NB4 (cell line): Measurements from ENCODE around the gene DSE.

ENCODE experiments used
- DNase-seq: peaks from one replicate; pipeline ENCODE4 v3.0.0; 2010; ENCODE audit warnings: low read depth
- H3K4me3 ChIP-seq: one replicate; pipeline ENCODE4 v1.5.1; 2011; ENCODE audit warnings: mild to moderate bottlenecking, low read depth, low read length, moderate library complexity
- MYC ChIP-seq: IDR thresholded peaks from 2 replicates; pipeline ENCODE4 v1.6.1; 2011; ENCODE audit warnings: low read depth, low read length
- POLR2A ChIP-seq: IDR thresholded peaks from 2 replicates; pipeline ENCODE4 v1.6.1; 2011; ENCODE audit warnings: mild to moderate bottlenecking; ENCODE audit not compliant: insufficient read length; ENCODE audit errors: extremely low read depth
- TF ChIP-seq, protein P1 (sequence below): IDR thresholded peaks from one replicate; pipeline ENCODE4 v1.5.1; 2012; ENCODE audit warnings: low read depth, low read length
- TF ChIP-seq, protein P2 (sequence below): IDR thresholded peaks from 2 replicates; pipeline ENCODE4 v1.6.1; 2011; ENCODE audit warnings: low read depth, low read length

The DSE gene

DNA sequence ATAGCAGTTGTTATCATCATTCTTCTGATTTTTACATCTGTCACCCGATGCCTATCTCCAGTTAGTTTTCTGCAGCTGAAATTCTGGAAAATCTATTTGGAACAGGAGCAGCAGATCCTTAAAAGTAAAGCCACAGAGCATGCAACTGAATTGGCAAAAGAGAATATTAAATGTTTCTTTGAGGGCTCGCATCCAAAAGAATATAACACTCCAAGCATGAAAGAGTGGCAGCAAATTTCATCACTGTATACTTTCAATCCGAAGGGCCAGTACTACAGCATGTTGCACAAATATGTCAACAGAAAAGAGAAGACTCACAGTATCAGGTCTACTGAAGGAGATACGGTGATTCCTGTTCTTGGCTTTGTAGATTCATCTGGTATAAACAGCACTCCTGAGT, 92.6 kb downstream of the DSE start:
- H3K4me3 ChIP-seq, result no peak overlapping the region
- no peak for DNase-seq
- TF ChIP-seq MYC, result no peak
- TF ChIP-seq, protein P1, sequence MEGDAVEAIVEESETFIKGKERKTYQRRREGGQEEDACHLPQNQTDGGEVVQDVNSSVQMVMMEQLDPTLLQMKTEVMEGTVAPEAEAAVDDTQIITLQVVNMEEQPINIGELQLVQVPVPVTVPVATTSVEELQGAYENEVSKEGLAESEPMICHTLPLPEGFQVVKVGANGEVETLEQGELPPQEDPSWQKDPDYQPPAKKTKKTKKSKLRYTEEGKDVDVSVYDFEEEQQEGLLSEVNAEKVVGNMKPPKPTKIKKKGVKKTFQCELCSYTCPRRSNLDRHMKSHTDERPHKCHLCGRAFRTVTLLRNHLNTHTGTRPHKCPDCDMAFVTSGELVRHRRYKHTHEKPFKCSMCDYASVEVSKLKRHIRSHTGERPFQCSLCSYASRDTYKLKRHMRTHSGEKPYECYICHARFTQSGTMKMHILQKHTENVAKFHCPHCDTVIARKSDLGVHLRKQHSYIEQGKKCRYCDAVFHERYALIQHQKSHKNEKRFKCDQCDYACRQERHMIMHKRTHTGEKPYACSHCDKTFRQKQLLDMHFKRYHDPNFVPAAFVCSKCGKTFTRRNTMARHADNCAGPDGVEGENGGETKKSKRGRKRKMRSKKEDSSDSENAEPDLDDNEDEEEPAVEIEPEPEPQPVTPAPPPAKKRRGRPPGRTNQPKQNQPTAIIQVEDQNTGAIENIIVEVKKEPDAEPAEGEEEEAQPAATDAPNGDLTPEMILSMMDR, result no peak
- TF ChIP-seq, protein P2, sequence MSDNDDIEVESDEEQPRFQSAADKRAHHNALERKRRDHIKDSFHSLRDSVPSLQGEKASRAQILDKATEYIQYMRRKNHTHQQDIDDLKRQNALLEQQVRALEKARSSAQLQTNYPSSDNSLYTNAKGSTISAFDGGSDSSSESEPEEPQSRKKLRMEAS, result no peak

DNA sequence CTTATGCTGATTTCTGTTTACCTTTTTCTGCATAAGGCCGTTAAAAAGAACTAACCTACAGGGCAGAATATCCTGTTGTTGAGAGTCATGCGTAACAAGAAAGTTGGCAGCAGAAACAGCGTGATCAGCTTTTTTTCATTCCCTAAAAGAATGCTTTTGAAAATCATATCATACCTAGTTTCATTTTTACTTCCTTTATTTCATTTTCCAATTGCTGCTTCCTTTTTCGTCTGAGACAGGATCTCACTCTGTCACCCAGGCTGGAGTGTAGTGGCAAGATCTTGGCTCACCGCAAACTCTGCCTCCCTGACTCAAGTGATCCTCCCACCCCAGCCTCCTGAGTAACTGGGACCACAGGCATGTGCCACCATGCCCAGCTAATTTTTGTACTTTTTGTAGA, 94.5 kb downstream of the DSE start:
- H3K4me3 ChIP-seq, result peak overlapping the region; percentile 19
- DNase-seq, result peak; percentile 69
- no peak for TF ChIP-seq POLR2A
- TF ChIP-seq, protein P2, result no peak
- no peak for TF ChIP-seq MYC
- TF ChIP-seq, protein P1, result no peak

DNA sequence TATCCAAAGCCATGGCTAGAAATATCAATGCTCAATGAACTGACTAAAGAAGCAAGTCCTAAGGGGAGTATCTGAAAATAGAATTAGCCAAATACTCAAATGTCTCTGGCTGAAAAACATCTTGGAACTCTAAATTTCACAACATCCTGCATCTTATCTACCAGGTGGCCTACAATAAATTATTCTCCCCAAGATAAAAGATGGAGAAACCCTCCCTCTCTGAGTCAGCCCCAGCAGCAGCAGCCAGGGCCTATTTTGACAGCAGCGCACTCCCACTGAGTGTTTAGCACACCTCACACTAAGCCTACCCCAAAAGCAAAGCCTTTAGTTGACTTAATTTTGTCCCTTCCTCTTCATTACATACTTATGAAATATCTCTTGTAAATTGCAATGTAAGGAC, 96.3 kb downstream of the DSE start:
- no peak overlapping the region for H3K4me3 ChIP-seq
- no peak for TF ChIP-seq POLR2A
- TF ChIP-seq, protein P2, result no peak
- TF ChIP-seq MYC, result no peak
- TF ChIP-seq, protein P1, result no peak
- no peak for DNase-seq

DNA sequence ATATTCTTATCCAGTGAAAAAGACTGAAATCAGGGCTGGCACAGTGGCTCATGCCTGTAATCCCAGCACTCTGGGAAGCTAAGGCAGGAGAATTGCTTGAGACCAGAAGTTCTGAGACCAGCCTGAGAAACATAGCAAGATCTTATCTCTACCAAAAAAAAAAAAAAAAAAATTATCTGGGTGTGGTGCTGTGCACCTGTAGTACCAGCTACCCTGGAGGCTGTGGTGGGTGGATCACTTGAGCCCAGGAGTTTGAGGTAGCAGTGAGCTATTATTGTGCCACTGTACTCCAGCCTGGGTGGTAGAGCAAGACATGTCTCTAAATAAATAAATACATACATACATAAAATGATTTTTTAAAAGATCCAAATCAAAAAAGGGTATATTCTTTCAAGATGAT, 96.8 kb downstream of the DSE start:
- DNase-seq, result no peak
- TF ChIP-seq POLR2A, result no peak
- no peak for TF ChIP-seq MYC
- TF ChIP-seq, protein P2, result no peak
- TF ChIP-seq, protein P1, result no peak
- H3K4me3 ChIP-seq, result no peak overlapping the region

DNA sequence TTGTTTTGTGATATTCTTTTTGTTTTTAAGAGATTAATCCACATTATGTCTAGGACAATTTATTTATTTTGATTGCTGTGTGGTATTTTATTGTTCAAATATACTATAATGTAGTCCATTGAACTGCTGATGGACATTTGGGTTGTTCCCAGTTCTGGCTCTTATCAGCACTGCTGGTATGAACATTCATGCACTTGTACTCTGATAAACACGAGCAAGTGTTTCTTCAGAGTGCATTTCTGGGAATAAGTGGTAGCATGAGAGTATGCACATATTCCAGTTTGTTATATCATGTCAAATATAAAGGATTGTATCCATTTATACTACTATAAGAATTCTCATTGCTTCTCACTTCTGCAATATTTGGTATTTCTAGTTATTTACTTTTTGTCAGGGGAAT, 97.5 kb downstream of the DSE start:
- TF ChIP-seq POLR2A, result no peak
- TF ChIP-seq, protein P2, result no peak
- TF ChIP-seq MYC, result no peak
- TF ChIP-seq, protein P1, result no peak
- DNase-seq, result no peak
- H3K4me3 ChIP-seq, result no peak overlapping the region

DNA sequence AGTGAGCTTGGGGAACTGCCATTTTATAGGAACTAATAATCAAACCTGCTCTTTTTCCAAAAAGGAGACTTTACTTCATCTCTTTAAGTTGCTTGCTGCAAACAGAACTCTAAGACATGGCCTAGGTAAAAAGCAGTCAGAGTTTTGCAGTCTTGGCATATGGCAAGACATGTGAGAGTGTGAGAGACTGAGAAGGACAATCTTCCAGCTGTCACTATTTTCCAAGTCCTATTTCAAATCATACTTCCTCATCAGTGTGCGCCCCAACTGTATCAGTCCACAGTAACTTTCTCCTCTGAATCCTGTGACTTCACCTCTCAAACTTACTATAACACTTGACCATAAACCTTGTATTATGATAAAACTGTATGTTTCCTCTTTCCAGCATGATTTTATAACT, 100.8 kb downstream of the DSE start:
- no peak for DNase-seq
- H3K4me3 ChIP-seq, result no peak overlapping the region
- TF ChIP-seq, protein P2, result no peak
- TF ChIP-seq, protein P1, result no peak
- TF ChIP-seq POLR2A (no peak), MYC (no peak)
